ENCODE data around the gene FGF1.

The FGF1 gene

DNA sequence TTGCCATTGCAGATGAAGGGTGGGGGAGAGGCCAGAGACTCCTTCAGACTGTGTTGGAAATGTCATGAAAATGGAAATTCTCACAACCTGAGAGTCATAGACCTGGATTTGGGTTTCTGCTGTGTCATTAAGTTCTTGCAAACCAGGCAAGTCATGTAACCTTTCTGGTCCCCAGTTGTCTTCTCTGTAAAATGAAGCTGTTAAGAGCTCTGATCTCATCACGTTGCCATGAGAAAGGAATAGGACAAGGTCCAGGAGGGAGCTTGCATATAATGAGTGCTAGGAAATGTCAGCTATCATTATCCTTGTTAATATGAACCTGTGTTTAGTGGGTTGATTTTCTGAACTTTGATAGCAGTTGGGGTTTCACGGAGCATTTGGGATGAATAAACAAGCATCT, 59.1 kb downstream of the FGF1 start:
- no peaks in the 10 kb centered on the region for H3K27me3 ChIP-seq (replicated peaks; ENCODE audit: control insufficient read depth, insufficient read depth, low read length)
- TF ChIP-seq, protein P1, sequence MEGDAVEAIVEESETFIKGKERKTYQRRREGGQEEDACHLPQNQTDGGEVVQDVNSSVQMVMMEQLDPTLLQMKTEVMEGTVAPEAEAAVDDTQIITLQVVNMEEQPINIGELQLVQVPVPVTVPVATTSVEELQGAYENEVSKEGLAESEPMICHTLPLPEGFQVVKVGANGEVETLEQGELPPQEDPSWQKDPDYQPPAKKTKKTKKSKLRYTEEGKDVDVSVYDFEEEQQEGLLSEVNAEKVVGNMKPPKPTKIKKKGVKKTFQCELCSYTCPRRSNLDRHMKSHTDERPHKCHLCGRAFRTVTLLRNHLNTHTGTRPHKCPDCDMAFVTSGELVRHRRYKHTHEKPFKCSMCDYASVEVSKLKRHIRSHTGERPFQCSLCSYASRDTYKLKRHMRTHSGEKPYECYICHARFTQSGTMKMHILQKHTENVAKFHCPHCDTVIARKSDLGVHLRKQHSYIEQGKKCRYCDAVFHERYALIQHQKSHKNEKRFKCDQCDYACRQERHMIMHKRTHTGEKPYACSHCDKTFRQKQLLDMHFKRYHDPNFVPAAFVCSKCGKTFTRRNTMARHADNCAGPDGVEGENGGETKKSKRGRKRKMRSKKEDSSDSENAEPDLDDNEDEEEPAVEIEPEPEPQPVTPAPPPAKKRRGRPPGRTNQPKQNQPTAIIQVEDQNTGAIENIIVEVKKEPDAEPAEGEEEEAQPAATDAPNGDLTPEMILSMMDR (IDR thresholded peaks at IDR 0.05; ENCODE audit: insufficient read depth, low read length, poor library complexity, severe bottlenecking): no peak
- H3K4me3 ChIP-seq (replicated peaks; ENCODE audit: low read depth, low read length): no peak overlapping the region
- no peak for DNase-seq (ENCODE audit: extremely low read depth, insufficient read length)
- no peaks in the 10 kb centered on the region for H3K36me3 ChIP-seq (ENCODE audit: control insufficient read depth, insufficient read depth, low read length)

DNA sequence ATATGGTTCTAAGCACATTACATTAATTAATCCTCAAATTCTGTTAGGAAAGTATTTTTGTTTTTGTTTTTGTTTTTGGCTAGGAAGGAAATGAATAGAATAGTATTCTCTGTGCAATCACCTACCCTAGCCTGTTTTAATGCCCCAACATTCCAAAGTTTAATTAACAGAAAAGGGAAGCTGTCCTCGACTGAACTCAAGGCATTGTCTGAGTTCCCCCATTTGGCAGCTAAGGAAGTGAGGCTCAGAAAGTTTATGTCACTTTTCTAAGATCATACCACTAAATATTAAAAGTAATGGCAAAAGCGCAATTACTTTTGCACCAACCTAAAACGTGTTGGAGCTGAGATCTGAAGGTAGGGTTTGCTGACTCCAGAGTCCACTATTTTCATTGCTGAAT, 59.8 kb downstream of the FGF1 start:
- no peaks in the 10 kb centered on the region for H3K36me3 ChIP-seq (ENCODE audit: control insufficient read depth, insufficient read depth, low read length)
- no peaks in the 10 kb centered on the region for H3K27me3 ChIP-seq (replicated peaks; ENCODE audit: control insufficient read depth, insufficient read depth, low read length)
- H3K4me3 ChIP-seq (replicated peaks; ENCODE audit: low read depth, low read length): no peak overlapping the region
- TF ChIP-seq, protein P1 (IDR thresholded peaks at IDR 0.05; ENCODE audit: insufficient read depth, low read length, poor library complexity, severe bottlenecking): no peak
- no peak for DNase-seq (ENCODE audit: extremely low read depth, insufficient read length)

DNA sequence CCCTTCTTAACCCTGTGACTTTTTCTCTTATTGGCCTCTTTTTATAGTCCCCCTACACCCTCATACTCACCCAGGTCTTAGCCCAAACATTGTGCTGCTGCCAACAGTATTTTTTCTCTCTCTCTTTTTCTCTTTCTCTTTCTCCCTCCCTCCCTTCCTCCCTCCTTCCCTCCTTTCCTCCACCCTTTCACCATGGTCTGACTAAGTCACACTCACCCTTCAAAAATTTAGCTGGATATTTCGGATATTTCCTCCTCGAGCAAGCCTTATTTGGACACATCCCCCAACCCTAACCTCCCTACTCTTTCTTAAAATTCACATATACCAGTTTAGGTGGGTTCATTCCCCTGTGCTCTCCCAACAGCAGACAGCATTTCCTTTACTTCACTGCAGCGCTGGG, 64.7 kb downstream of the FGF1 start:
- H3K4me3 ChIP-seq (replicated peaks; ENCODE audit: low read depth, low read length): no peak overlapping the region
- H3K27me3 ChIP-seq (replicated peaks; ENCODE audit: control insufficient read depth, insufficient read depth, low read length): no peaks in the 10 kb centered on the region
- H3K36me3 ChIP-seq (ENCODE audit: control insufficient read depth, insufficient read depth, low read length): no peaks in the 10 kb centered on the region
- TF ChIP-seq, protein P1 (IDR thresholded peaks at IDR 0.05; ENCODE audit: insufficient read depth, low read length, poor library complexity, severe bottlenecking): no peak
- DNase-seq (ENCODE audit: extremely low read depth, insufficient read length): no peak

DNA sequence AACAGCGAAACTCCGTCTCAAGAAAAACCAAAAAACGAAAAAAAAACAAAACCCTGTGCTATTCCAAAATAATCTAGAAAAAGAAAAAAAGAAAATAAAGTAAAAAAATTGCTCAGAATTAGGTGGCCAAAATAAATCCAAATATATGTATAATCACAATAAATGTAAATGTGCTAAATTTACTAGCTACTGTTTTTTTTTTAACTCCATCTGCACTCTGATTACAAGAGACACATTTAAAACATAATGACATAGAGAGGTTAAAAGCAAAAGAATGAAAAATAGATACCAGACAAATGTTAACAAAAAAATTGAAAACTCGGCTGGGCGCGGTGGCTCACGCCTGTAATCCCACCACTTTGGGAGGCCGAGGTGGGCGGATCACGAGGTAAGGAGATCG, 66.1 kb downstream of the FGF1 start:
- no peak for DNase-seq (ENCODE audit: extremely low read depth, insufficient read length)
- H3K4me3 ChIP-seq (replicated peaks; ENCODE audit: low read depth, low read length): no peak overlapping the region
- TF ChIP-seq, protein P1 (IDR thresholded peaks at IDR 0.05; ENCODE audit: insufficient read depth, low read length, poor library complexity, severe bottlenecking): no peak

DNA sequence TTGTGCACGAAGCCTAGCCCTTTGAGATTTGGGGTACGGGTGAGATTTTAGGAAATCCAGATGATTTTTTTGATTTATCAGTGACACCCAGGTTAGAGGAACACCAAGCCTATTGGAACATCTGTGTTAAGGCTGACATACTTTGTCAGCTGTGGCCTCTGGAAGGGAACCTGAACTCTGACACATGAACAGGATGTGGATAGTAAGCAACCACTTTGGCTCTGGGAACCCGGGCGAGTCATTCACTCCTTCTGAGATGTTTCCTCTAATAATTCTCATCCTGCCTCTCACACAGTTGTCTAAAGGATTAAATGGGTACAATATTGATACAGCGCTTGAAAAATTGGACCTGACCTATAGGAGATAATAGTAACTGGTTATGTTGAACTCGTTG, 67.8 kb downstream of the FGF1 start:
- H3K4me3 ChIP-seq (replicated peaks; ENCODE audit: low read depth, low read length): no peak overlapping the region
- H3K27me3 ChIP-seq (replicated peaks; ENCODE audit: control insufficient read depth, insufficient read depth, low read length): no peaks in the 10 kb centered on the region
- H3K36me3 ChIP-seq (ENCODE audit: control insufficient read depth, insufficient read depth, low read length): no peaks in the 10 kb centered on the region
- no peak for DNase-seq (ENCODE audit: extremely low read depth, insufficient read length)
- TF ChIP-seq, protein P1 (IDR thresholded peaks at IDR 0.05; ENCODE audit: insufficient read depth, low read length, poor library complexity, severe bottlenecking): no peak

More for the DNA sequence above, 66.1 kb downstream of the FGF1 start:
- no peaks in the 10 kb centered on the region for H3K36me3 ChIP-seq (ENCODE audit: control insufficient read depth, insufficient read depth, low read length)
- no peaks in the 10 kb centered on the region for H3K27me3 ChIP-seq (replicated peaks; ENCODE audit: control insufficient read depth, insufficient read depth, low read length)

DNA sequence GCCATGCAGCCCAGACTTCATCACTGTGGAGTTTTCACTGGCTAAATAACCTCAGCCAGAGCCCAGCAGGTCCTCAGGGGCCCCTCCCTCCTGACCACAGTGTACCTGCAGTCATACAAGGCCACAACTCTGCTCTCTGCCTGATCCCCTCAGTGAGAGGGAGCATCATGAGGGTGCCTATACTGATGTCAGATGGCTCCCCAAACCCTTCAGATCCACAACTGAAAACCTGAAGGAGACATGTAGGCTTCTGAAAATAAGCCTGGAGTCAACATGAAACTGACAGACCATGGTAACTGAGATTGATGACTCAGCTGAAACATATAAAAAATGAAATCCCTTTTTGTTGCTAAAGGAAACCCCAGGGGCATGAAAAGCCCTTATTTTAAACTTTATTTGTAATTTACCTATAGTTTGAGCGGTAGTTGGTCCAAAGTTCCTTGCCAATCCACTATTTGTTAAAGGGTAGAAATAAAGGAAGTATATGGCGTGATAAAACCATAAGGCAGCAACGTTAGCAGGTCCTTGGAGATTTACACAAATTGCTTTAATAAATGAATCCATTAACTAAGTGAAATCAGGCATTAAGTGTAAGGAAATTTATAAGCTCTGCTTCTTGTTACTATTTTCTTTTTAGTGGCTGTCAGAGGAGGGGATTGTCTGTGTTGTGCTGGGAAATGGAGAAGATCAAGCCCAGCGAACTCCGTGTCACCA, 68.3 kb downstream of the FGF1 start:
- no peaks in the 10 kb centered on the region for H3K27me3 ChIP-seq (replicated peaks; ENCODE audit: control insufficient read depth, insufficient read depth, low read length)
- DNase-seq (ENCODE audit: extremely low read depth, insufficient read length): no peak
- TF ChIP-seq, protein P1 (IDR thresholded peaks at IDR 0.05; ENCODE audit: insufficient read depth, low read length, poor library complexity, severe bottlenecking): no peak
- no peaks in the 10 kb centered on the region for H3K36me3 ChIP-seq (ENCODE audit: control insufficient read depth, insufficient read depth, low read length)
- no peak overlapping the region for H3K4me3 ChIP-seq (replicated peaks; ENCODE audit: low read depth, low read length)

Measured in GM06990 (cell line).